ENCODE results near the gene COASY. TPM values are rescaled to one million over a fixed set of nuclear protein-coding genes. Genes with fewer than 3 reads are reported as not detected.
"Not testable (repeated sequence)": the region's sequence is repeated elsewhere in the genome, so short reads cannot be mapped to it uniquely, and the experiment has no call there.

The COASY gene
- polyA plus RNA-seq, 1 donor: 28.6 TPM

GRCh38 chr17:42553161-42553818, 8.7 kb upstream of the COASY start:
- DNase-seq: no peak

- no peak for DNase-seq
Observed at GRCh38 chr17:42553866-42554249, 8.1 kb upstream of the COASY start.

GRCh38 chr17:42554250-42555121, 7.5 kb upstream of the COASY start:
- peak; percentile 91 for DNase-seq

- DNase-seq: no peak
Observed at GRCh38 chr17:42555122-42555622, 6.8 kb upstream of the COASY start.

DNA sequence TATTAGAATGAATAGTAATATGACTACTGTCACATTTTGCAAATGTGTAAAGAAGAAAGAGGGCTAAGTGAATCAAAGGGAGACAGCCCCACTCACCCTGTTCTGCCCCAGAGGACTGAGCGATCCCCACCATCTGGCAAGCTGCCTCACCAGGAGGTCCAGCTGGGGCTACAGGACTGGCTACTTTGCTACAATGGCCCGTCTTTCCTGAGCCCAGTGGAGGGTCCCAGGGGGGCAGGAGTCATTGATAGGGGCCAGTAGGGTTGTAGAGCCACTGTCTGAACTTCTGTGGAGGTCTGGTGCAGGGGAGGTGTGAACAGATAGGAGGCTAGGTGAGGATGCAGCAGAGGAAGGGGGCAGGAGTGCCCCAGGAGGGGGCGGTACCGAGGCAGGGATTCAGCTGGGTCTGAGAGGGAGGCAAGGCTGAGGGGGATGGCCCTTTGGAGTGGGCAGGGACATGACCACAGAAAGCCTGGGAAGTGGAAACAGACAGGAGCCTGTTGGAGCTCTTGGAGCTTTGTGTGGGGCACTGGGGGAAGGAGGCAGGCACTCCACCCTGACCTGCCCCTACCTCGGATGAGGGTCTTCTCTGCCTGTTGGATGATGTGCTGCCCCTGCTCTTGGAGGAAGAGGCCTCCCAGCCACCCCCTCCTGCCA, 5.9 kb upstream of the COASY start:
- not testable (repeated sequence) for DNase-seq

- no peak for DNase-seq
Observed at GRCh38 chr17:42559075-42559474, 2.9 kb upstream of the COASY start.

GRCh38 chr17:42560246-42560645, 1.7 kb upstream of the COASY start:
- no peak for DNase-seq

- DNase-seq: no peak
Observed at GRCh38 chr17:42562388-42563142, 617 bp downstream of the COASY start.

GRCh38 chr17:42563143-42563509, 1.2 kb downstream of the COASY start:
- no peak for DNase-seq

DNA sequence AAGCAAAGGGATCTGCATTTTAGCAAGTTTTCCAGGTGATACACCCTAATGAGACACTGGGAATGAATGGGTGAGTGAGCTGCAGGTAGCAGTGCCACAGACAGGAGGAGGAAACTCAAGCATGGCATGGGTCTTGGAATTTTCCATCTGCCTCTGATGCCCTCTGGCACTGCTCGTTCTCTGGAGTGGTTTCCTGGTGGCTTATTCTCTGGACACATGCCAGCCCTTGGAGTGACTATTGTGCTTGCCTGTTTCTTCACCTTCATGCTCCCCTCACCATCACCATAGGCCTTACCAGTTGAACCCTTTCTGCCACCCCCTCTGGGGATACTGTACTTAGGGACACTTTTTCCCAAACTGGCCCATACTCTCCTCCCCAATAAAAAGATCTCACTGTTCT, 1.6 kb downstream of the COASY start:
- DNase-seq: no peak

DNA sequence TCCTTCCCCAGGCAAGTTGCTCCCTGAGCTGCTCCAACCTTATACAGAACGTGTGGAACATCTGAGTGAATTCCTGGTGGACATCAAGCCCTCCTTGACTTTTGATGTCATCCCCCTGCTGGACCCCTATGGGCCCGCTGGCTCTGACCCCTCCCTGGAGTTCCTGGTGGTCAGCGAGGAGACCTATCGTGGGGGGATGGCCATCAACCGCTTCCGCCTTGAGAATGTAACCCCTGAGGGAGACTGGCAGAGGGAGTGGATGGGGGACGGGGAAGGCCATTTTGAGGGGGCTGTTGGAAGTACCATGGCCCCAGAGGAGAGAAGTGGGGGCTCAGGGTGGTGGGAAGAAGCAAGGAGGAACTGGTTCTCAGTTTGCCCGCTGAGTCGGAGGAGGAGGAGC, 2.0 kb downstream of the COASY start:
- DNase-seq: no peak

GRCh38 chr17:42564815-42565522, 3.0 kb downstream of the COASY start:
- DNase-seq: no peak

DNA sequence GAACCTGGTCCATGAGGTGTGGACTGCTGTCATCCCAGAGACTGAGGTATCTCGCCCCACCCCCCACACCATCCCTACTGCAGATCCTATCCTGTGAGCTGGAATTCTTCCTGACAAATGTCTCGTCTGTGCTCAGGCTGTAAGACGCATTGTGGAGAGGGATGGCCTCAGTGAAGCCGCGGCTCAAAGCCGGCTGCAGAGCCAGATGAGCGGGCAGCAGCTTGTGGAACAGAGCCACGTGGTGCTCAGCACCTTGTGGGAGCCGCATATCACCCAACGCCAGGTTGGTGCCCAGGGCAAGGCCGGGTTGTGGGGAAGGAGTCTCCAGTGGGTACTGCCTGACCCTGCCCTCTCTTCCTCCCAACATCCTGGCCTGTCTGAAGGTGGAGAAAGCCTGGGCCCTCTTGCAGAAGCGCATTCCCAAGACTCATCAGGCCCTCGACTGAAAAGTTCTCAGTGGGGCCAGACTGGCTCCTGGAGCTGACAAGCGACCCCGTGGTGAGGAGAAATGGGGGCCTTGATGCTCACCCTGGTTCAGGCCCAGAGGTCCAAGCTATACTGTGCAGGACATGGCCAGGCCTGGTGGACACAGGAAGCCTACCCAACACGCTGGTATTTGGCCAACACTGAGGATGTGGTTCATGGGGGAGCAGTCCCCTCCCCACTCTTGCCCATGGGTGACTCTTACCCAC, 3.7 kb downstream of the COASY start:
- DNase-seq: no peak

DNA sequence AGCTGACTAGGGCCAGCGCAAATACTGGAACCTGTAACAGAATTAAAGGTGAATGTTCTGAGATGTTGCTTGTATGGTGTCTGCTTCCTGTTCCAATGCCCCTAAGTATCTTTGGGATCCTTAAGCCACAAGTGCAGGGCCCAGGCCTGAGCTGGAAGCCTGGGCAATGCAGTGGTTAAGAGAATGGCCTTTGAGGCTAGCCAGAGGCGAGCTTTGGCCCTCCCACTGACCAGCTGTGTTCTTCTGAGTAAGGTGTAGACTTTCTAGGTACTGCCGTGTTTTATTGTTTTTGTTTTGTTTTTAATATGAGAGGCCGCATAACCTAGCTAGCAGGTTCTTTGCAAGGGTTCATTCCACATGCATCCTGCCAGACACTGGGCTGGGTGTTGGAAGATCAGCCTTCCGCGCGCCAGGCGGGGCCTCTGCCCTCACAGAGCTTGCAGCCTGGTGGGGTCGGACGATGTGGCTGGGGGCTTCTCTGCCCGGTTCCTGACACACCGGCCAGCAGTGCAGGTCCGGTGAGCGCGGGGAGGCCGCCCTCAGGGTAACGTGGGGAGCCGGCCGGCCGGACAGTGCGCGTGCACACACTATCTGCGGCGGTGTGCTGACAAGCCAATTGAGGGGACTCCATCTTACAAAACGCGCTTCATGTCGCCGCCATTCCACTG, 4.4 kb downstream of the COASY start:
- no peak for DNase-seq

GRCh38 chr17:42566883-42567573, 5.1 kb downstream of the COASY start, which contains the start of gene MLX:
Gene MLX (plus strand): TSS chr17:42567100. CDS start chr17:42567125, 25 bp downstream.
- DNase-seq: peak; percentile 90

DNA sequence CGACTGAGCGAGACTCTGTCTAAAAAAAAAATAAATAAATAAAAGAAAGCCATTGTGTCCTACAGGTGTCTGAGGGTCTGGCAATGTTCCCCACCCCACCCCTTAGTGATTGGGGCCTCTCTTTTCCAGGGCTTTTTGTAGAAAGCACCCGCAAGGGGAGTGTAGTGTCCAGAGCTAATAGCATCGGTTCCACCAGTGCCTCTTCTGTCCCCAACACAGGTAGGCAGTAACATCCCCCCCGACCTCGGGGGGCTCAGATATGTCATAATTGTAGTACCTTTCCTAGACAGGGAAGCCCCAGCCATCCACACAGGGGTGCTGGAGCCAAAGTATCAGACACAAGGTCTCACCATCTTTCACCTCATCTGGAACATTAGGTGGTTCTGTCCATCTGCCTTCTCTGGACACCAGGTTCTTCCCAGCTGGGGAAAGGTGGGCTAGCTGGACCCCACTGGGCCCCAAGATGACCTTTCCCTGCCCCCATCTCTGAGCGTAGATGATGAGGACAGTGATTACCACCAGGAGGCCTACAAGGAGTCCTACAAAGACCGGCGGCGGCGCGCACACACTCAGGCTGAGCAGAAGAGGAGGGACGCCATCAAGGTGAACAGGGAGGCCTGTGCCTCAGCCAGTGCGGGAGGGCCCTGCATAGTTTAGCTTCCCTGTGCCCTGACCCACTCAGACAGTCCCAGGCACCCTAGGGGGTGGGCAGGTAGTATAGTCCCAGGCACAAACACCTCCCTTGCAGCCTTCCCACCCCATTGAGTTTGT, 6.6 kb downstream of the COASY start:
- no peak for DNase-seq

- no peak for DNase-seq
Observed at GRCh38 chr17:42571435-42572225, 9.7 kb downstream of the COASY start.

GRCh38 chr17:42573095-42573494, 11.1 kb downstream of the COASY start:
- no peak for DNase-seq
